T47D (cell line): Measurements from ENCODE around the gene KCTD16.

ENCODE experiments used
- DNase-seq, 2 experiments: peaks; one replicate each; pipeline versions ENCODE4 v3.0.0 to v3.0.0-alpha.2; 2011 to 2012; ENCODE audit warnings: low read depth in 1 of 2, low spot score in 1 of 2
- JUND ChIP-seq: IDR thresholded peaks from 2 replicates; pipeline ENCODE4 v1.6.1; 2012; ENCODE audit warnings: low read depth
- in situ Hi-C: cut with HindIII; loops from 2 replicates; pipeline ENCODE4 v1.10.0; 2016; ENCODE audit warnings: low sequenced_read_pairs, low pct_unique_long_range_greater_than_20kb

Gene KCTD16

GRCh38 chr5:144202072-144202471, 31.4 kb downstream of the KCTD16 start:
- in situ Hi-C loops, result no loop called here
- TF ChIP-seq JUND, result no peak
- DNase-seq, result peak in 1 of 2 experiments; percentile 19

GRCh38 chr5:144202726-144203125, 32.1 kb downstream of the KCTD16 start:
- TF ChIP-seq JUND, result no peak
- DNase-seq, result no peak
- in situ Hi-C loops, result no loop called here

DNA sequence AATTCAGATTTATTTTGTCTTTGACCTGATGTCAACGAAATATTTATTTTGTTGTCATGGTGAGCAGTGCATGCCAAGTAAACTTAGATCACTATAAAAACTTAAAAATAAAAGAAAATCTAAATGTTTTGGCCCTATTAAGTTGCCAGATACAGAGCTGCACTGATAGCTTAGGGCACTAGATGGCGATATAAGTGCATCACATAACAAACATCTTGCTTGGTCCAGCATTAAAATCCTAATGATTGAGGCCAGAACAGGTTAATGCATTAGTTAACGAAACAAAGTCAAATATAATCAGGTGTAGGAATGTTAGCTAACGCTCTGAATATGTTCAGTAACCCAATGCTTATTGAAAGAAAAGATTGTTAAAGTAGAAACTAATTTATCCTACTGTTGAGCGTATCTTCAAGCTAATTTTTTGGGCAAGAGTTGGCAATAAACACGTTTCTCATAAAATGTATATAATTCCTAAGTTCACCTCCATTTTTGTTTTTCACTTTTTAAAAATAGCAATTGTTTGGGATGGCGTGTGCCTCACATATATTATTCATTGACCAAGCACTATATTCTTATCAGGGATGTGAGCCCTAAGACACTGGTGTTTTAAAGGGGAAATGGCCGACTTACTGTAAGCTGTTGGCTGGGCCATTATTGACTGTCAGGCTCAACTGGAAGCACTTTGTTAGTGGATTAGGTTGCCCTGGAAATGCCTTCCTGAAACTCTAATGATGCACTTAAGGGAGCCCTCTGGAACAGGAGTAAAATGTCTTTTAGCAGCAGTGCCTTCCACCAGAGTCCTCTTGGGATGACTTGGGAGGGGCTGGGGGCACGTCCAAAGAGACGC, 33.3 kb downstream of the KCTD16 start:
- peak in 1 of 2 experiments; percentile 79 for DNase-seq
- no peak for TF ChIP-seq JUND
- in situ Hi-C loops, result no loop called here

DNA sequence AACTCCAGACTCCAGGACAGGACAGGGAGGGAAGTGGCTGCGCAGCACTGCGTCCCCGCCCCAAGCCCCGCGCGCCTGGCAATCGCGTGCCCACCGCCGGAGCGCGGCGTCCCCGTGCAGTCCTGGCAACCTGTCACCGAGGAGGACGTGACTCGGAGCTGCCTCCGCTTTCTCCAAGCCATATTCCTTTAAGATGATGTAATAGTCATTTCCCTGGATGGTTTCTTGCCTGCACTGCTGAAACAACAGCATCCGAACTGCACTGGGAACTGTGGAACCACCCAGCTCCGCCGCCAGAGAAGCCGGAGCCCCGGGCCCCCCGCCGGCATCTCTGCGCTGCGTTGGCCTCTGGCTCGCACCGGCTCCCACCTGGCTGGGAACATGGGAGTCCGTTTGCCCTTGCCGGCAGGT, 34.5 kb downstream of the KCTD16 start:
- in situ Hi-C loops, result no loop called here
- TF ChIP-seq JUND, result no peak
- DNase-seq, result peak in 1 of 2 experiments; percentile 21

DNA sequence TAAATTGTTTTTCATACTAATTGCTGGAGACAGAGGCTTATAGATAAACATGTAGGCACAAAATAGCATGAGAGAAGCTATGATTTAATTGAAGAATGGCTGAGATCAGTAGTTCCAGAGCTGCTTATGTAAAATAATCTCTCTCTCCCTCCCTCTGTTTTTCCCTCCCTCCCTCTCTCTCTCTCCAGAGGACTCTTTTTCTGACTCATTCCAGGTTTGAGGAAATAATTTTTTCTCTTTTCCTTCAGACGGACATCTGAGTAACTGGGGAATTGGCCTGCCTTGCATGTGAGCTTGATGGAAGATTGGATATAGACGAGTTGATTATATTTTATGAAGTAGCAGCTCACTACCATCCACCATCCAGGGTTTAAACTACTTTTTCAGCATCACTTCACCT, 35.5 kb downstream of the KCTD16 start:
- TF ChIP-seq JUND, result no peak
- no peak for DNase-seq
- in situ Hi-C loops, result no loop called here

DNA sequence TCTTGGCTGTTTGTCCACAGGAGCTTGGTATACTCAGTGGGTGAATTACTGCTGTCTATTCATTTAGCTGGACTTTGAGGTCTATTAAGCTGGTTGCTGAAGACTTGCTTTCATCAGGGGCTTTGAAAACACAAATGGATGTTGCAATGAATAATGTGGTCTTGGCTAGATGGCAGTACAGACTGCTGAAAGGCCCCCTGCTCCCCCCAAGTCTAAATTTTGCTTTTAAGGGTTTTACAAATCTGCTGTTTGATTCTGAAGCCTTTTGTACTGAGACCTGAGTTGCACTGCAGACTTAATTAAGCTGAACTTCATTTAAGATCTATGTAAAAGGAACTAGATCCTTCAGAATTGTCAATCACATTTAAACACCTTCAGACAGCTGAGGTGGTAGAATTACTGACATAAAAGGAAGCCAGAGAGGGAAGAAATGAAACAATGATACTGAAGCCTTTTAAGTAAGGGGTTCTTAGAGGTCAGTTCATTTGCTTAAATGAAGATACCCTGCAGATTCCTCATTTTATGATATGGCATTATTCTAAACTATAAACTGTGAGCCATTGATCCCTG, 37.3 kb downstream of the KCTD16 start:
- in situ Hi-C loops, result no loop called here
- DNase-seq, result no peak
- no peak for TF ChIP-seq JUND

DNA sequence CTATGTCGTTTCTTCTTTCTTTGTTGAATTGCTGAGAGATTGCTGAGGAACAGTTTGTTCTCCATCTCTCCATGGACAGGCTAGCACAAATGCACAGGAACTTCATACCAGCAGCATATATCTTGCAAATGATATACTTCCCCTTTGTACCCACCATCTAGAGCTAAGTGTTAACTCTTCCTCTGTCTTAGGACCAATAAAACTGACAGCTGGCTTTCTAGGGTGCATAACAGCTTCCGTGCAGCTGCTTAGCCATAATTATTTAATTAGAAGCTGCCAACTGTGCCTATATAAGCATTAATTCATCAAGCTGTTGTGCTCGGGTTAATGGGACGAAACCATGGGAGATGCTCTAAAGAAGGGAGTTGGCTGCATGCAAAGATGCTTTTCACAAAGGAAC, 38.7 kb downstream of the KCTD16 start:
- in situ Hi-C loops, result no loop called here
- TF ChIP-seq JUND, result no peak

DNA sequence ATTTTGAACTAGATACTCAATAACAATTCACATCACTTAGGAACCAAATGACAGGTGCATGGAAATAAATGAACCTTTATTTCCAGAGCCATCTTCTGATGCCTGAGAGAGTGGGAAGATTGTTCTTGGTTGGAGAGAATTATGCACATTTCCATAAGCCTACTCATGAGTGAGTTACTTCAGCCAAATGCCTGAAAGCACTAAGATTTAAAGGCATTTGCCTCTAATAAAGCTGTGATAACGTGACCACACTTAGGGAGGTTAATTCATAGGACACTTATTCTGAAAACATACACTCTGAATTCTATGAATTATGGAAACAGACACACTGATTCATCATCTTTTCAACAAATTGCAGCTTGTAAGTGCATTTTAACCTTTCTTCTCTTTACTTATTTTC, 40.0 kb downstream of the KCTD16 start:
- no peak for DNase-seq
- in situ Hi-C loops, result no loop called here
- no peak for TF ChIP-seq JUND

More for the DNA sequence above, 38.7 kb downstream of the KCTD16 start:
- DNase-seq, result no peak

- no peak for DNase-seq
- in situ Hi-C loops, result no loop called here
- TF ChIP-seq JUND, result no peak
These were observed 49.2 kb downstream of the KCTD16 start for GRCh38 chr5:144219869-144220268.

DNA sequence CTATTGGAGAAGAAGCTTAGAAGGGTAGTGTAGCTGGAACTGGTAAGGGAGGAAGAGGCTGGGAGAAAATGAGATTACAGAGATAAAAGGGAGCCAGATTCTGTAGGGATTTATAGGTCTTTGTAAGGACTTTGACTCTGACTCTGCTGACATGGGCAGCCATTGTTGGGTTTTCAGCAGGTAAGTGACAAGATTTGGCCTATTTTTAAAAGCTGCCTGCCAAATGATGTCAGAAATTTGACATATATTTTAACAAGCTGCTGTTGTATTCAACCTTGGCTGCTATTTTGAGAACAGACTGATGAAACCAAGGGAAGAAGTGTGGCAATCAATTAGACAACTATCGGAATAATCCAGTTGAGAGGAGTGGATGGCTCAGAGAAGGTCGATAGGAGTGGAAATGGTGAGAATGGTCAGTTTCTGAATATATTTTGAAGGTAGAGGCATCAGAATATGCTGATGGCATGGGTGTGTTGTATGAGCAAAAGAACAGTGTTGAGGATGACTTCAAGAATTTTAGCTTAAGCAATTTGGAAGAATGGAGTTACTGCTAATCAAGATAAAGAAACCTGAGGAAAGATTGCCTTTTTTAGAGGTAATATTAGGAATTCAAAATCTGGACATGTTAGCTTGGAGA, 56.8 kb downstream of the KCTD16 start:
- in situ Hi-C loops, result no loop called here
- TF ChIP-seq JUND, result no peak
- no peak for DNase-seq

- no peak for TF ChIP-seq JUND
- in situ Hi-C loops, result no loop called here
- DNase-seq, result peak in 1 of 2 experiments; percentile 10
These were observed 60.1 kb downstream of the KCTD16 start for GRCh38 chr5:144230806-144231205.

- no peak for TF ChIP-seq JUND
- in situ Hi-C loops, result no loop called here
- no peak for DNase-seq
These were observed 61.6 kb downstream of the KCTD16 start for GRCh38 chr5:144232285-144232684.

DNA sequence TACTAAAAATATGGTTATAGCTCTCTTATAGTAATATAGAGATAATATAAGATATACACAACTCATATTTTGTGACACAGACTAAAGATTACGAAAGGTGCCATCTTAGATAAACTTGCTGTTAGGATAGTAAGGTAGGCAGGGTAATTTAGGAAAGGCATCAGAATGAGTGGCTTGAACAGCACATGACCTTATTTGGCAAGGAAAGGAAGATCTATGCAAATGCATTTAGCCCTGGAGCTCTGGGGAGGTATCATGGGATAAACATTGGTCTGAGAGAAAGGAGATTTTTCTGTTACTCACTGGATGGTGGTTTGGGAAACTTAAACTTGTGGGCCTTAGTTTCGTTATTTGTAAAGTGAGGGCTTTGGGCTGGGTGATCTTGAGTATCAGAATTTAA, 65.8 kb downstream of the KCTD16 start:
- DNase-seq, result no peak
- no peak for TF ChIP-seq JUND
- in situ Hi-C loops, result no loop called here
